ENCODE results near the gene LILRB1. TPM values are rescaled to one million over a fixed set of nuclear protein-coding genes. Genes with fewer than 3 reads are reported as not detected.
"Not testable (repeated sequence)": the region's sequence is repeated elsewhere in the genome, so short reads cannot be mapped to it uniquely, and the experiment has no call there.

LILRB1 gene
- total RNA-seq, 1 experiment from 2014 or later = not detected

GRCh38 chr19:54638683-54639082, 8.4 kb downstream of the LILRB1 start:
- no peak for DNase-seq
- H3K27me3 ChIP-seq (ENCODE audit: control insufficient read depth, insufficient read depth, low read length) = no peaks in the 10 kb centered on the region
- no peak overlapping the region for H3K4me3 ChIP-seq (ENCODE audit: insufficient read depth, low read depth, low read length)
- no peaks in the 10 kb centered on the region for H3K36me3 ChIP-seq (replicated peaks; ENCODE audit: control insufficient read depth, insufficient read depth, low read length)

GRCh38 chr19:54642953-54643352, 12.7 kb downstream of the LILRB1 start:
- not testable (repeated sequence) for H3K36me3 ChIP-seq (replicated peaks; ENCODE audit: control insufficient read depth, insufficient read depth, low read length); H3K27me3 ChIP-seq (ENCODE audit: control insufficient read depth, insufficient read depth, low read length); H3K4me3 ChIP-seq (ENCODE audit: insufficient read depth, low read depth, low read length); DNase-seq

GRCh38 chr19:54643583-54643982, 13.3 kb downstream of the LILRB1 start:
- not testable (repeated sequence) for H3K4me3 ChIP-seq (ENCODE audit: insufficient read depth, low read depth, low read length); DNase-seq; H3K27me3 ChIP-seq (ENCODE audit: control insufficient read depth, insufficient read depth, low read length); H3K36me3 ChIP-seq (replicated peaks; ENCODE audit: control insufficient read depth, insufficient read depth, low read length)

- no peak for DNase-seq
- no peaks in the 10 kb centered on the region for H3K36me3 ChIP-seq (replicated peaks; ENCODE audit: control insufficient read depth, insufficient read depth, low read length)
- no peak overlapping the region for H3K4me3 ChIP-seq (ENCODE audit: insufficient read depth, low read depth, low read length)
- no peaks in the 10 kb centered on the region for H3K27me3 ChIP-seq (ENCODE audit: control insufficient read depth, insufficient read depth, low read length)
These were observed 13.8 kb downstream of the LILRB1 start for GRCh38 chr19:54644056-54644455.

- DNase-seq = no peak
- Histone ChIP-seq H3K27me3 (ENCODE audit: control insufficient read depth, insufficient read depth, low read length) (no peaks in the 10 kb centered on the region), H3K4me3 (ENCODE audit: insufficient read depth, low read depth, low read length) (no peak overlapping the region), H3K36me3 (replicated peaks; ENCODE audit: control insufficient read depth, insufficient read depth, low read length) (no peaks in the 10 kb centered on the region)
These were observed 16.1 kb downstream of the LILRB1 start for GRCh38 chr19:54646331-54646841.

GRCh38 chr19:54648129-54648528, 17.8 kb downstream of the LILRB1 start:
- H3K27me3 ChIP-seq (ENCODE audit: control insufficient read depth, insufficient read depth, low read length) = no peaks in the 10 kb centered on the region

GRCh38 chr19:54650108-54650655, 19.9 kb downstream of the LILRB1 start:
- H3K4me3 ChIP-seq (ENCODE audit: insufficient read depth, low read depth, low read length) = no peak overlapping the region
- no peaks in the 10 kb centered on the region for H3K36me3 ChIP-seq (replicated peaks; ENCODE audit: control insufficient read depth, insufficient read depth, low read length)
- no peaks in the 10 kb centered on the region for H3K27me3 ChIP-seq (ENCODE audit: control insufficient read depth, insufficient read depth, low read length)
- no peak for DNase-seq

More at GRCh38 chr19:54648129-54648528, 17.8 kb downstream of the LILRB1 start:
- DNase-seq = no peak
- Histone ChIP-seq H3K36me3 (replicated peaks; ENCODE audit: control insufficient read depth, insufficient read depth, low read length) (no peaks in the 10 kb centered on the region), H3K4me3 (ENCODE audit: insufficient read depth, low read depth, low read length) (no peak overlapping the region)

- Histone ChIP-seq H3K36me3 (replicated peaks; ENCODE audit: control insufficient read depth, insufficient read depth, low read length) (no peaks in the 10 kb centered on the region), H3K27me3 (ENCODE audit: control insufficient read depth, insufficient read depth, low read length) (no peaks in the 10 kb centered on the region), H3K4me3 (ENCODE audit: insufficient read depth, low read depth, low read length) (no peak overlapping the region)
- peak; percentile 45 for DNase-seq
These were observed 23.0 kb downstream of the LILRB1 start for GRCh38 chr19:54653181-54653809.

- H3K36me3 ChIP-seq (replicated peaks; ENCODE audit: control insufficient read depth, insufficient read depth, low read length) = no peaks in the 10 kb centered on the region
- H3K27me3 ChIP-seq (ENCODE audit: control insufficient read depth, insufficient read depth, low read length) = no peaks in the 10 kb centered on the region
- no peak for DNase-seq
- H3K4me3 ChIP-seq (ENCODE audit: insufficient read depth, low read depth, low read length) = no peak overlapping the region
These were observed 24.4 kb downstream of the LILRB1 start for GRCh38 chr19:54654447-54655321.

- no peaks in the 10 kb centered on the region for H3K27me3 ChIP-seq (ENCODE audit: control insufficient read depth, insufficient read depth, low read length)
- no peak overlapping the region for H3K4me3 ChIP-seq (ENCODE audit: insufficient read depth, low read depth, low read length)
- no peaks in the 10 kb centered on the region for H3K36me3 ChIP-seq (replicated peaks; ENCODE audit: control insufficient read depth, insufficient read depth, low read length)
- DNase-seq = no peak
These were observed 29.0 kb downstream of the LILRB1 start for GRCh38 chr19:54659300-54659699.

- Histone ChIP-seq H3K4me3 (ENCODE audit: insufficient read depth, low read depth, low read length) (no peak overlapping the region), H3K36me3 (replicated peaks; ENCODE audit: control insufficient read depth, insufficient read depth, low read length) (no peaks in the 10 kb centered on the region), H3K27me3 (ENCODE audit: control insufficient read depth, insufficient read depth, low read length) (no peaks in the 10 kb centered on the region)
- no peak for DNase-seq
These were observed 30.0 kb downstream of the LILRB1 start for GRCh38 chr19:54660306-54660705.

- no peaks in the 10 kb centered on the region for H3K36me3 ChIP-seq (replicated peaks; ENCODE audit: control insufficient read depth, insufficient read depth, low read length)
- no peak for DNase-seq
- H3K27me3 ChIP-seq (ENCODE audit: control insufficient read depth, insufficient read depth, low read length) = no peaks in the 10 kb centered on the region
- H3K4me3 ChIP-seq (ENCODE audit: insufficient read depth, low read depth, low read length) = no peak overlapping the region
These were observed 30.7 kb downstream of the LILRB1 start for GRCh38 chr19:54660964-54661363.

GRCh38 chr19:54661846-54662481, 31.7 kb downstream of the LILRB1 start:
- no peak for DNase-seq
- Histone ChIP-seq H3K27me3 (ENCODE audit: control insufficient read depth, insufficient read depth, low read length) (no peaks in the 10 kb centered on the region), H3K36me3 (replicated peaks; ENCODE audit: control insufficient read depth, insufficient read depth, low read length) (no peaks in the 10 kb centered on the region), H3K4me3 (ENCODE audit: insufficient read depth, low read depth, low read length) (no peak overlapping the region)

- Histone ChIP-seq H3K27me3 (ENCODE audit: control insufficient read depth, insufficient read depth, low read length) (no peaks in the 10 kb centered on the region), H3K4me3 (ENCODE audit: insufficient read depth, low read depth, low read length) (no peak within 1 kb of the TSS)
- no peak for DNase-seq
These were observed 32.4 kb downstream of the LILRB1 start, which contains the start of gene LILRB4 for GRCh38 chr19:54662730-54663129. LILRB4 (plus strand) TSS chr19:54662985; CDS start chr19:54663034, 49 bp downstream.

More at GRCh38 chr19:54662730-54663129, 32.4 kb downstream of the LILRB1 start, which contains the start of gene LILRB4:
- no peaks in the 10 kb centered on the region for H3K36me3 ChIP-seq (replicated peaks; ENCODE audit: control insufficient read depth, insufficient read depth, low read length)

Data from H7 (cell line).